ENCODE results near the gene GAB2.

DNA sequence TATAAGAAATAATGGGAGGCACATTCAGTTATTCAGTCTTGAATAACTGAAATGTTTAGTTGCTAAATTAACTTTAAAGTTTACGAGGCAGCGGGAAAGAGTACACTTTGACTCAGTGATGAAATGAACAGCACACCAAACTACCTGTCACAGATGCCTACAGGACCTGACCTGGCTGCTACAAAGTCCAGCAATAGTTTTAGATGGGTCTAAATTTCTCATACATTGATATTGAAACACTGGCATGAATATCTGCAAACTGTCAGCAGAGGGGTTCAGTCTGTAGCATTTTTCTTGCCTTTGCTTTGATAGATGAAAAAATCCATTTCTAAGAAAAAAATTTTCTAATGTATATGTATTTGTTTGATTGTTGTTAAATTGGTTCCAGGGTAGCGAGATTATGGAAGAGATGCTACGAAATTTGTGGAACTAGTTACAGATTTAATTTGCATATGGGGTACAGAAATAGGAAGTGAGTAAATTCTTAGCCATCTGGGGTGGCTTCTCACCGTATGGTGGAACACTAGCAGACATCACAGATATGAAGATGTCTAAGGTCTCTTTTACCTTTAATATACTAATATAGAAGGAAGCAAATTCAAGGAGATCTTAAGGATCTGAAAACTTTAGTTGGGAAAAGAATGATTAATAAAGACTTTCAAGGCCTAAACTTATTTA is 20.8 kb upstream of the GAB2 start:
- TF ChIP-seq, protein P1, sequence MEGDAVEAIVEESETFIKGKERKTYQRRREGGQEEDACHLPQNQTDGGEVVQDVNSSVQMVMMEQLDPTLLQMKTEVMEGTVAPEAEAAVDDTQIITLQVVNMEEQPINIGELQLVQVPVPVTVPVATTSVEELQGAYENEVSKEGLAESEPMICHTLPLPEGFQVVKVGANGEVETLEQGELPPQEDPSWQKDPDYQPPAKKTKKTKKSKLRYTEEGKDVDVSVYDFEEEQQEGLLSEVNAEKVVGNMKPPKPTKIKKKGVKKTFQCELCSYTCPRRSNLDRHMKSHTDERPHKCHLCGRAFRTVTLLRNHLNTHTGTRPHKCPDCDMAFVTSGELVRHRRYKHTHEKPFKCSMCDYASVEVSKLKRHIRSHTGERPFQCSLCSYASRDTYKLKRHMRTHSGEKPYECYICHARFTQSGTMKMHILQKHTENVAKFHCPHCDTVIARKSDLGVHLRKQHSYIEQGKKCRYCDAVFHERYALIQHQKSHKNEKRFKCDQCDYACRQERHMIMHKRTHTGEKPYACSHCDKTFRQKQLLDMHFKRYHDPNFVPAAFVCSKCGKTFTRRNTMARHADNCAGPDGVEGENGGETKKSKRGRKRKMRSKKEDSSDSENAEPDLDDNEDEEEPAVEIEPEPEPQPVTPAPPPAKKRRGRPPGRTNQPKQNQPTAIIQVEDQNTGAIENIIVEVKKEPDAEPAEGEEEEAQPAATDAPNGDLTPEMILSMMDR (IDR thresholded peaks at IDR 0.05; ENCODE audit: borderline replicate concordance, extremely low read depth, low read length, poor library complexity, severe bottlenecking), result no peak
- TF ChIP-seq EZH2 (IDR thresholded peaks at IDR 0.05; ENCODE audit: borderline replicate concordance, low read depth, low read length, severe bottlenecking), result no peak

Data from DND-41 (cell line).